ENCODE results near the gene LITAF. TPM values are rescaled to one million over a fixed set of nuclear protein-coding genes. Genes with fewer than 3 reads are reported as not detected.

Gene LITAF
- total and polyA plus RNA-seq, 2 of the 4 experiments (the other 2 are of a cell fraction) = 113 to 206 TPM

DNA sequence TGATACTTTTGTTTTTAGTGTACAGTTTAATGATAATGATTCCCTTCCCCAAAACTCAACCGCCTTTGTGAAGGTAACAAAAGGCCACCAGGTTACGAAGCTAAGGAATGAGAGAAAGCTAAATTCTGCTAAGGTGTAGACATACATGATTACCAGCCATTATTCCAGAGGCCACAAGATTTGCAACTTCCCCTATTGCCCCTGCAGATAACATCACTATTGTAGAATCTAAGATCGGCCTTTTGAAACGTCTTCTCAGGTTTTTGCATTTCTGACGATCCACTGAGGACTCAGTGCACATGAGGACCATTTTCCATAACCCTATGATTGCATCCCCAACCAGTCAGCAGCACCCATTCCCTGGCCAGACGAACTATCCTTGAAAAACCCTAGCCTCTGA lies 47.6 kb upstream of the LITAF start:
- Histone ChIP-seq H3K4me3 (ENCODE audit: insufficient read depth, low read depth, low read length) (no peak overlapping the region), H4K5ac (ENCODE audit: low read depth, low read length) (peak overlapping the region; percentile 70; the same call in 1 of the 2 replicates), H2BK20ac (ENCODE audit: low read depth, low read length) (peak overlapping the region; percentile 98), H3K14ac (replicated peaks; ENCODE audit: low read depth, low read length) (peak overlapping the region; percentile 98; the same call in 1 of the 2 replicates), H3K79me1 (ENCODE audit: low read depth in 1 of 2, low read length in 2 of 2) (no peaks in the 10 kb centered on the region; a peak in 1 of 4 replicates), H3K27ac (ENCODE audit: insufficient read depth, low read length) (no peak overlapping the region), H2BK5ac (ENCODE audit: low read depth, low read length, poor library complexity, severe bottlenecking) (peak overlapping the region; percentile 10), H3K4me1 (ENCODE audit: control insufficient read depth, insufficient read depth, low read length) (peaks cover 29% of the 10 kb centered on the region), H3K9me1 (ENCODE audit: insufficient read depth, low read length) (peaks cover 12% of the 10 kb centered on the region), H4K8ac (ENCODE audit: low read depth in 2 of 2, low read length in 2 of 2) (peak overlapping the region; percentile 88 to 99; a peak in 3 of 4 replicates), H3K4ac (ENCODE audit: low read depth, low read length) (peak overlapping the region; percentile 99), H3K9me3 (ENCODE audit: control insufficient read depth, insufficient read depth, low read length) (no peaks in the 10 kb centered on the region), H3K23ac (ENCODE audit: low read depth, low read length) (no peak overlapping the region; the same call in 1 of the 2 replicates), H3K36me3 (ENCODE audit: control insufficient read depth, insufficient read depth, low read length) (no peaks in the 10 kb centered on the region), H3K18ac (ENCODE audit: low read depth, low read length) (peak overlapping the region; percentile 72), H2AK9ac (replicated peaks; ENCODE audit: low read depth, low read length, poor library complexity) (no peak overlapping the region), H2BK120ac (ENCODE audit: low read depth, low read length) (peak overlapping the region; percentile 100), H2AFZ (replicated peaks; ENCODE audit: low read length, poor library complexity) (no peak overlapping the region), H3K56ac (ENCODE audit: extremely low read depth, insufficient read depth, low read length) (no peak overlapping the region), H2BK15ac (ENCODE audit: low read depth, low read length) (peak overlapping the region; percentile 99; the same call in 2 of the 3 replicates), H4K91ac (ENCODE audit: insufficient read depth, low read depth, low read length) (peak overlapping the region; percentile 100), H2AK5ac (ENCODE audit: low read depth, low read length) (peak overlapping the region; percentile 93), H4K20me1 (ENCODE audit: insufficient read depth, low read length) (no peaks in the 10 kb centered on the region), H3K4me2 (ENCODE audit: low read depth, low read length) (no peak overlapping the region), H3K9ac (ENCODE audit: low read depth, low read length) (no peak overlapping the region), H3K27me3 (ENCODE audit: control insufficient read depth, insufficient read depth, low read length) (no peaks in the 10 kb centered on the region)
- BruUV-seq (replicated peaks) = no TSS peak
- intact Hi-C loops (cut with micrococcal nuclease) (no loop called here), dilution Hi-C loops (cut with HindIII; ENCODE audit: low sequenced_read_pairs, unreplicated experiment) (no loop called here), in situ Hi-C loops (cut with MboI; ENCODE audit: low sequenced_read_pairs) (no loop called here)
- TF ChIP-seq RAD21 (IDR thresholded peaks at IDR 0.05; ENCODE audit: low read length) = no peak
- TF ChIP-seq, protein P1, sequence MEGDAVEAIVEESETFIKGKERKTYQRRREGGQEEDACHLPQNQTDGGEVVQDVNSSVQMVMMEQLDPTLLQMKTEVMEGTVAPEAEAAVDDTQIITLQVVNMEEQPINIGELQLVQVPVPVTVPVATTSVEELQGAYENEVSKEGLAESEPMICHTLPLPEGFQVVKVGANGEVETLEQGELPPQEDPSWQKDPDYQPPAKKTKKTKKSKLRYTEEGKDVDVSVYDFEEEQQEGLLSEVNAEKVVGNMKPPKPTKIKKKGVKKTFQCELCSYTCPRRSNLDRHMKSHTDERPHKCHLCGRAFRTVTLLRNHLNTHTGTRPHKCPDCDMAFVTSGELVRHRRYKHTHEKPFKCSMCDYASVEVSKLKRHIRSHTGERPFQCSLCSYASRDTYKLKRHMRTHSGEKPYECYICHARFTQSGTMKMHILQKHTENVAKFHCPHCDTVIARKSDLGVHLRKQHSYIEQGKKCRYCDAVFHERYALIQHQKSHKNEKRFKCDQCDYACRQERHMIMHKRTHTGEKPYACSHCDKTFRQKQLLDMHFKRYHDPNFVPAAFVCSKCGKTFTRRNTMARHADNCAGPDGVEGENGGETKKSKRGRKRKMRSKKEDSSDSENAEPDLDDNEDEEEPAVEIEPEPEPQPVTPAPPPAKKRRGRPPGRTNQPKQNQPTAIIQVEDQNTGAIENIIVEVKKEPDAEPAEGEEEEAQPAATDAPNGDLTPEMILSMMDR (conservative IDR thresholded peaks at IDR 0.05; ENCODE audit: low read depth, low read length) = no peak
- TF ChIP-seq FOS (IDR thresholded peaks at IDR 0.05; ENCODE audit: low read depth, low read length) = no peak
- no peak for TF ChIP-seq CHD1 (IDR thresholded peaks at IDR 0.05; ENCODE audit: low read depth, low read length)
- no peak for TF ChIP-seq MAZ (IDR thresholded peaks at IDR 0.05; ENCODE audit: borderline replicate concordance, low read depth, low read length)
- no peak for TF ChIP-seq MAFK (IDR thresholded peaks at IDR 0.05; ENCODE audit: low read depth, low read length)
- TF ChIP-seq NFE2L2 (IDR thresholded peaks at IDR 0.05; ENCODE audit: low read depth, low read length) = no peak
- TF ChIP-seq SMC3 (IDR thresholded peaks at IDR 0.05; ENCODE audit: low read depth, low read length) = no peak
- TF ChIP-seq, protein P2, sequence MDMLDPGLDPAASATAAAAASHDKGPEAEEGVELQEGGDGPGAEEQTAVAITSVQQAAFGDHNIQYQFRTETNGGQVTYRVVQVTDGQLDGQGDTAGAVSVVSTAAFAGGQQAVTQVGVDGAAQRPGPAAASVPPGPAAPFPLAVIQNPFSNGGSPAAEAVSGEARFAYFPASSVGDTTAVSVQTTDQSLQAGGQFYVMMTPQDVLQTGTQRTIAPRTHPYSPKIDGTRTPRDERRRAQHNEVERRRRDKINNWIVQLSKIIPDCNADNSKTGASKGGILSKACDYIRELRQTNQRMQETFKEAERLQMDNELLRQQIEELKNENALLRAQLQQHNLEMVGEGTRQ (IDR thresholded peaks at IDR 0.05; ENCODE audit: low read depth, low read length) = no peak
- TF ChIP-seq ELK1 (IDR thresholded peaks at IDR 0.05; ENCODE audit: borderline replicate concordance, low read depth, low read length) = no peak
- TF ChIP-seq POLR2A (IDR thresholded peaks at IDR 0.05; ENCODE audit: low read depth, low read length) = no peak
- no peak for TF ChIP-seq MXI1 (IDR thresholded peaks at IDR 0.05; ENCODE audit: borderline replicate concordance, low read depth, low read length)
- no peak for TF ChIP-seq CEBPB (IDR thresholded peaks at IDR 0.05; ENCODE audit: low read depth, low read length)
- no peak for TF ChIP-seq BHLHE40 (IDR thresholded peaks at IDR 0.05; ENCODE audit: low read depth, low read length)
- CTCF ChIA-PET = no interaction called here
- POLR2A ChIA-PET (ENCODE audit: unreplicated experiment) = no interaction called here
- no peak for DNase-seq
- WGBS, 2 experiments (ENCODE audit: extremely low coverage in 2 of 2, insufficient read length in 1 of 2) = 96% methylated on average over 3 of the region's 6 CpGs; no CpG with 5 or more reads in 1 of the 2 experiments
- ATAC-seq (ENCODE audit: low read depth) = no peak
